Activated T-cell treated with anti-CD3 and anti-CD28 coated beads, Interleukin-2, amount 50 U/mL, for 4 hours (primary cell): ENCODE data around the gene EIF1AX. TPM values are rescaled to one million over a fixed set of nuclear protein-coding genes. Genes with fewer than 3 reads are reported as not detected.

Experiments
- ATAC-seq, 2 donors: fragments of 200-7000 bp; cut with Tn5 transposase; one replicate each; pipeline ENCODE4 v1.10.0; 2021
- DNase-seq: peaks from one replicate; pipeline ENCODE4 v3.0.0-alpha.2; 2020
- H3K27me3 Mint-ChIP-seq: one replicate; pipeline ENCODE4 v1.8.0; 2021; ENCODE audit warnings: low read depth, mixed read lengths
- H3K36me3 Mint-ChIP-seq: one replicate; pipeline ENCODE4 v1.8.0; 2022; ENCODE audit warnings: mixed read lengths; ENCODE audit not compliant: insufficient read depth
- H3K4me1 Mint-ChIP-seq: one replicate; pipeline ENCODE4 v1.8.0; 2021; ENCODE audit warnings: low read depth, mixed read lengths
- H3K4me3 Mint-ChIP-seq: one replicate; pipeline ENCODE4 v1.8.0; 2021; ENCODE audit warnings: mild to moderate bottlenecking, moderate library complexity, mixed read lengths
- H3K9me3 Mint-ChIP-seq: one replicate; pipeline ENCODE4 v1.8.0; 2021; ENCODE audit warnings: mixed read lengths
- total RNA-seq, 3 donors: library from RNA; stranded (reverse); gene quantifications; one replicate each; pipeline ENCODE4 v1.2.1, GENCODE V29; 2021

The EIF1AX gene
- total RNA-seq, 3 donors from 2014 or later = 209 to 326 (median 210) TPM

- no peak for DNase-seq
- Mint-ChIP-seq H3K27me3 (peaks cover 14% of the 10 kb centered on the region), H3K9me3 (no peaks in the 10 kb centered on the region), H3K36me3 (no peaks in the 10 kb centered on the region), H3K4me3 (no peak overlapping the region), H3K4me1 (no peaks in the 10 kb centered on the region)
- no peak for ATAC-seq
Observed at GRCh38 chrX:20112022-20112774, 29.4 kb downstream of the EIF1AX start.

- Mint-ChIP-seq H3K27me3 (peaks cover 10% of the 10 kb centered on the region), H3K9me3 (no peaks in the 10 kb centered on the region), H3K4me3 (no peak overlapping the region), H3K4me1 (no peaks in the 10 kb centered on the region), H3K36me3 (no peaks in the 10 kb centered on the region)
- no peak for ATAC-seq
- no peak for DNase-seq
Observed at GRCh38 chrX:20111271-20111670, 30.4 kb downstream of the EIF1AX start.

- no peaks in the 10 kb centered on the region for H3K36me3 Mint-ChIP-seq
- H3K27me3 Mint-ChIP-seq = no peaks in the 10 kb centered on the region
- no peaks in the 10 kb centered on the region for H3K4me1 Mint-ChIP-seq
- ATAC-seq (no peak), DNase-seq (no peak)
- no peaks in the 10 kb centered on the region for H3K9me3 Mint-ChIP-seq
- no peak overlapping the region for H3K4me3 Mint-ChIP-seq
Observed at GRCh38 chrX:20101934-20102581, 39.6 kb downstream of the EIF1AX start.

- Mint-ChIP-seq H3K27me3 (peaks cover 3% of the 10 kb centered on the region), H3K4me3 (no peak overlapping the region), H3K36me3 (no peaks in the 10 kb centered on the region), H3K9me3 (no peaks in the 10 kb centered on the region), H3K4me1 (no peaks in the 10 kb centered on the region)
- ATAC-seq (no peak), DNase-seq (no peak)
Observed at GRCh38 chrX:20091499-20091898, 50.1 kb downstream of the EIF1AX start.

- Mint-ChIP-seq H3K36me3 (no peaks in the 10 kb centered on the region), H3K27me3 (peaks cover 3% of the 10 kb centered on the region), H3K9me3 (no peaks in the 10 kb centered on the region), H3K4me1 (no peaks in the 10 kb centered on the region), H3K4me3 (no peak overlapping the region)
- ATAC-seq (no peak), DNase-seq (no peak)
Observed at GRCh38 chrX:20089845-20090244, 51.8 kb downstream of the EIF1AX start.

- no peaks in the 10 kb centered on the region for H3K36me3 Mint-ChIP-seq
- H3K4me1 Mint-ChIP-seq = no peaks in the 10 kb centered on the region
- no peaks in the 10 kb centered on the region for H3K27me3 Mint-ChIP-seq
- H3K4me3 Mint-ChIP-seq = no peak overlapping the region
- DNase-seq = no peak
- no peak for ATAC-seq
- no peaks in the 10 kb centered on the region for H3K9me3 Mint-ChIP-seq
Observed at GRCh38 chrX:20080277-20080676, 61.4 kb downstream of the EIF1AX start.

Other genes with a start within 250 kb of the EIF1AX start
- gene BCLAF3, start 150.8 kb downstream of the EIF1AX start, total RNA-seq = 1 to 10 TPM; 2.7 to 3.7 (median 2.9) TPM
- 1 to 10 TPM in 1 of 3 donors, under 1 TPM in 2; 0.57 to 2.0 (median 0.66) TPM for gene MAP7D2, start 24.9 kb downstream of the EIF1AX start, total RNA-seq
- 10 to 100 TPM; 51.7 to 56.9 (median 54.2) TPM for gene RPS6KA3, start 125.1 kb upstream of the EIF1AX start, total RNA-seq